ENCODE measurements around the gene INPP5D.
"Not testable (repeated sequence)": the region's sequence is repeated elsewhere in the genome, so short reads cannot be mapped to it uniquely, and the experiment has no call there.

The INPP5D gene

GRCh38 chr2:233059797-233060500 is at the start of gene INPP5D:
Gene INPP5D, plus strand, starts transcription at chr2:233060342. Its CDS starts 137 bp downstream, at chr2:233060479.
- H4K20me1 ChIP-seq, result peaks cover 39% of the 10 kb centered on the region
- H3K4me3 ChIP-seq, result peak within 1 kb of the TSS; percentile 83
- H3K4me2 ChIP-seq, result peak within 1 kb of the TSS; percentile 98
- H3K4me1 ChIP-seq, result peaks cover 51% of the 10 kb centered on the region
- H3K27ac ChIP-seq, result peak within 1 kb of the TSS; percentile 96
- no peak for TF ChIP-seq Cebpa-rat (IDR thresholded peaks at IDR 0.05)
- H3K27me3 ChIP-seq, result no peaks in the 10 kb centered on the region
- peaks cover 28% of the 10 kb centered on the region for H3K36me3 ChIP-seq
- no peaks in the 10 kb centered on the region for H3K9me3 ChIP-seq
- peak within 1 kb of the TSS; percentile 89 for H3K9ac ChIP-seq

DNA sequence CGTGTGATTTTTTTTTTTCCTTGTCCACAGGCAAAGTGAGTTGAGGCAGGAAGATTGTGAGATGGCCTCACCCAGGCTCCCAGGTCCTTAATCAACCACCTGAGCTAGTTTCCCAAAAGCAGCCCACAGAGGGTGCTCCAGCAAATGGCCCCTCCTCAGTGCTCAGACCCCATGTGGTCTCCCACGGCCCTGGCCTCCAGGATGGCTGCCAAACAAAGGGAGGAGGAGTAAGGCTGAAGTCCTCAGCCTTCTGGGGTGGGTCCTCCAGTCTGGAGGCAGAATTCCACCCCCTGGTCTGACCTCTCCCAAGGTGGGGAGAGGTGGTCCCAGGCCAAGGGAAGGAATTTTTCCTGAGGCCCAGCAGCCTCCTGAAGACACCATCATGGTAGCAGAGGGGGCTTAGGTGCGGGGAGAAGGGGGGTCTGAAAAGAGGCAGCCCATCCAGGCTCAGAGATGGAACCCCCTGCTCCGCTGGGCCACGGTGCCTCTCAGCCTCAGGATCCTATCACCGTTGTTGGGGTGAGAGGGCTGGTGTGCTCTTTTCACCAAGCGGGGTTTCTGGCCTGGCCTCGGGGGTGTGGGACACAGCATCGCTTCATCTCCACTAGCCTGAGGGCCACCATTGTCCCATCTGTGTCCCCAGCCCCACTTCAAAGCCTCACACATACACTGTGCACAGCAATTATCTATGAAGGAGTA is 49.4 kb upstream of the INPP5D start:
- no peaks in the 10 kb centered on the region for H3K36me3 ChIP-seq
- no peak overlapping the region for H3K9ac ChIP-seq
- peak overlapping the region; percentile 57 for H3K4me2 ChIP-seq
- no peak for TF ChIP-seq Cebpa-rat (IDR thresholded peaks at IDR 0.05)
- H4K20me1 ChIP-seq, result 0 out of 2 replicates have a peak, but pooled peaks cover 5% of the 10 kb centered on the region
- H3K27ac ChIP-seq, result no peak overlapping the region
- no peak overlapping the region for H3K4me3 ChIP-seq
- H3K9me3 ChIP-seq, result no peaks in the 10 kb centered on the region
- peaks cover 24% of the 10 kb centered on the region for H3K4me1 ChIP-seq
- no peaks in the 10 kb centered on the region for H3K27me3 ChIP-seq

- Histone ChIP-seq H3K27ac (no peak overlapping the region), H3K4me3 (no peak overlapping the region), H3K9me3 (no peaks in the 10 kb centered on the region), H3K27me3 (no peaks in the 10 kb centered on the region), H4K20me1 (0 out of 2 replicates have a peak, but pooled peaks cover 5% of the 10 kb centered on the region), H3K4me2 (peak overlapping the region; percentile 57), H3K4me1 (peaks cover 24% of the 10 kb centered on the region), H3K36me3 (no peaks in the 10 kb centered on the region), H3K9ac (no peak overlapping the region)
- no peak for TF ChIP-seq Cebpa-rat (IDR thresholded peaks at IDR 0.05)
Measured at GRCh38 chr2:233011268-233011650, 48.9 kb upstream of the INPP5D start.

GRCh38 chr2:233011702-233012131 is 48.4 kb upstream of the INPP5D start:
- Histone ChIP-seq H3K4me3 (no peak overlapping the region), H3K27ac (no peak overlapping the region), H3K4me2 (peak overlapping the region; percentile 57), H3K27me3 (no peaks in the 10 kb centered on the region), H3K9ac (no peak overlapping the region), H4K20me1 (0 out of 2 replicates have a peak, but pooled peaks cover 5% of the 10 kb centered on the region), H3K9me3 (no peaks in the 10 kb centered on the region), H3K4me1 (peaks cover 24% of the 10 kb centered on the region), H3K36me3 (no peaks in the 10 kb centered on the region)
- TF ChIP-seq Cebpa-rat (IDR thresholded peaks at IDR 0.05), result no peak

DNA sequence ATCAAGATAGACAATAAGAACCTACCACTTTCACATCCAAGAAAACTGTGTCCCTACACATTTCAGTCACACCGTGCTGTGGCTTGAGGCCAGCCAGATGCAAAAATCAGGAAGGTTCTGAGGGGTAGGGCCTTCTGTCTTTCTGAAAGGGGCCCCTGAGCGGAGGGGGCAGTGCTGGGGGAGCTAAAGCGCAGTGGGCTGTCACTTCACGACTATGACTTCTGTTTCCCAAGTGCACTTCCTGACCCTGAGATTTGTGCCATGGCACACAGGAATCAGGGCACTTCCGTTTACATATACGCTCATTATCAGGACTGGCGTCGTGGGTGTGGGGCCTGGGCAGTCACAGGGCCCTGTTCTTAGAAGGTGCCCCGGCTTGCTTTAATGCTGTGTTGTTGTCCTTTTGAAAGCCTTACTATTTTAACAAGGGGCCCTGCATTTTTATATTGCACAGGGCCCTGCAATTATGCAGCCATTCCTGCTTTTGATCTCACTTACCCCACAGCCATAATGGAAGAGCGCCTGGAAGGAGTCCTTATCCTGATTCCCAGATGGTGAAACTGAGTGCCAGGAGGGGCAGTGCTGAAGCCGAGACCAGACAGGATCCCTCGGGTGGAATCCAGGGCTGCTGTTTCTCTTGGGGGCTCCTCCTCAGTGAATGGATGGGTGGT is 47.7 kb upstream of the INPP5D start:
- no peak overlapping the region for H3K9ac ChIP-seq

GRCh38 chr2:233013027-233013461 is 47.1 kb upstream of the INPP5D start, which contains the start of gene NGEF:
Gene NGEF, minus strand, starts transcription at chr2:233013256. Its CDS starts 38,366 bp downstream, at chr2:232974890.
- 0 out of 2 replicates have a peak, but pooled peaks cover 5% of the 10 kb centered on the region for H4K20me1 ChIP-seq
- peak within 1 kb of the TSS; percentile 57 for H3K4me2 ChIP-seq
- no peaks in the 10 kb centered on the region for H3K36me3 ChIP-seq
- no peak for TF ChIP-seq Cebpa-rat (IDR thresholded peaks at IDR 0.05)
- peaks cover 24% of the 10 kb centered on the region for H3K4me1 ChIP-seq
- no peak within 1 kb of the TSS for H3K27ac ChIP-seq
- no peak within 1 kb of the TSS for H3K9ac ChIP-seq
- H3K27me3 ChIP-seq, result no peaks in the 10 kb centered on the region
- H3K4me3 ChIP-seq, result no peak within 1 kb of the TSS
- H3K9me3 ChIP-seq, result peaks cover under 1% of the 10 kb centered on the region; the same call in 1 of the 2 replicates

More for the DNA sequence above, 47.7 kb upstream of the INPP5D start:
- H3K27ac ChIP-seq, result no peak overlapping the region
- H3K4me1 ChIP-seq, result peaks cover 24% of the 10 kb centered on the region
- 0 out of 2 replicates have a peak, but pooled peaks cover 5% of the 10 kb centered on the region for H4K20me1 ChIP-seq
- H3K36me3 ChIP-seq, result no peaks in the 10 kb centered on the region
- H3K27me3 ChIP-seq, result no peaks in the 10 kb centered on the region
- H3K4me2 ChIP-seq, result peak overlapping the region; percentile 57
- TF ChIP-seq Cebpa-rat (IDR thresholded peaks at IDR 0.05), result no peak
- H3K9me3 ChIP-seq, result no peaks in the 10 kb centered on the region
- H3K4me3 ChIP-seq, result no peak overlapping the region

- H3K4me2 ChIP-seq, result no peak overlapping the region
- H3K36me3 ChIP-seq, result no peaks in the 10 kb centered on the region
- H3K27ac ChIP-seq, result no peak overlapping the region
- peaks cover 7% of the 10 kb centered on the region; the same call in 1 of the 2 replicates for H3K9me3 ChIP-seq
- H3K27me3 ChIP-seq, result no peaks in the 10 kb centered on the region
- TF ChIP-seq Cebpa-rat (IDR thresholded peaks at IDR 0.05), result no peak
- H3K4me3 ChIP-seq, result no peak overlapping the region
- 0 out of 2 replicates have a peak, but pooled peaks cover 5% of the 10 kb centered on the region for H4K20me1 ChIP-seq
- no peak overlapping the region for H3K9ac ChIP-seq
- peaks cover 24% of the 10 kb centered on the region for H3K4me1 ChIP-seq
Measured at GRCh38 chr2:233013650-233014049, 46.5 kb upstream of the INPP5D start.

- H3K27me3 ChIP-seq, result no peaks in the 10 kb centered on the region
- H3K4me2 ChIP-seq, result no peak overlapping the region
- 0 out of 2 replicates have a peak, but pooled peaks cover 5% of the 10 kb centered on the region for H4K20me1 ChIP-seq
- no peak overlapping the region for H3K27ac ChIP-seq
- peaks cover 8% of the 10 kb centered on the region; the same call in 1 of the 2 replicates for H3K9me3 ChIP-seq
- H3K4me3 ChIP-seq, result no peak overlapping the region
- no peak for TF ChIP-seq Cebpa-rat (IDR thresholded peaks at IDR 0.05)
- H3K36me3 ChIP-seq, result no peaks in the 10 kb centered on the region
- H3K4me1 ChIP-seq, result peaks cover 24% of the 10 kb centered on the region
- no peak overlapping the region for H3K9ac ChIP-seq
Measured at GRCh38 chr2:233015019-233015645, 45.0 kb upstream of the INPP5D start.

GRCh38 chr2:233017947-233018346 is 42.2 kb upstream of the INPP5D start:
- no peaks in the 10 kb centered on the region for H3K4me1 ChIP-seq
- no peak overlapping the region for H3K27ac ChIP-seq
- no peak for TF ChIP-seq Cebpa-rat (IDR thresholded peaks at IDR 0.05)
- no peaks in the 10 kb centered on the region for H4K20me1 ChIP-seq
- no peak overlapping the region for H3K4me3 ChIP-seq
- peaks cover 8% of the 10 kb centered on the region; the same call in 1 of the 2 replicates for H3K9me3 ChIP-seq
- H3K4me2 ChIP-seq, result no peak overlapping the region
- no peaks in the 10 kb centered on the region for H3K36me3 ChIP-seq
- H3K9ac ChIP-seq, result no peak overlapping the region
- H3K27me3 ChIP-seq, result no peaks in the 10 kb centered on the region

GRCh38 chr2:233019610-233020009 is 40.5 kb upstream of the INPP5D start:
- H3K9ac ChIP-seq, H3K4me2 ChIP-seq, H3K27me3 ChIP-seq, H4K20me1 ChIP-seq, H3K36me3 ChIP-seq, H3K4me3 ChIP-seq, H3K9me3 ChIP-seq, H3K4me1 ChIP-seq, H3K27ac ChIP-seq: not testable (repeated sequence)
